GM21529 (cell line): Measurements from ENCODE around the gene SLX9.
A peak's percentile ranks its signal among the peaks of the same experiment; 100 is the strongest.

ENCODE experiments used
- ATAC-seq: cut with Tn5 transposase; IDR thresholded peaks from one replicate; pipeline ENCODE4 v1.9.1; 2021; ENCODE audit not compliant: unreplicated experiment

Gene SLX9

DNA sequence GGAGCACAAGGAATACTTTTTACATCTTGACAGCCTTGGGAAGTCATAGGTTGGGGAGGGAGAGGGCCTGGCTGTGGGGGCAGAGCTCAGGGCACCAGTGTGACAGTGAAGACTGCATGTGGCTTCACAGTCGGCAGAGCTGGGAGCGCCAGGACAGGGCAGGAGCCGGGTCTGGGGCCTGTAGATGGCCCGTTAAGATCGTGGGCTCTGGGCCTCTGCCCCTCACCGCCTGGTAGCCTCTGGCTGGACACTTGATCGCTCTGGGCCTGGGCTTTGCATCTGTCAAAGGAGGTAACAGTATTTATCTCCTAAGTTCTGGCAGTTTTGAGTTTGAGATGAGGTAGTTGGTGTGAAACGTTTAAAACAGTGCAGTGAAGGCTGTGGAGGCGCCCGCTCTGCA lies 4.8 kb downstream of the SLX9 start:
- ATAC-seq, result no peak

GRCh38 chr21:44946254-44947041 lies 6.6 kb downstream of the SLX9 start:
- ATAC-seq, result no peak

DNA sequence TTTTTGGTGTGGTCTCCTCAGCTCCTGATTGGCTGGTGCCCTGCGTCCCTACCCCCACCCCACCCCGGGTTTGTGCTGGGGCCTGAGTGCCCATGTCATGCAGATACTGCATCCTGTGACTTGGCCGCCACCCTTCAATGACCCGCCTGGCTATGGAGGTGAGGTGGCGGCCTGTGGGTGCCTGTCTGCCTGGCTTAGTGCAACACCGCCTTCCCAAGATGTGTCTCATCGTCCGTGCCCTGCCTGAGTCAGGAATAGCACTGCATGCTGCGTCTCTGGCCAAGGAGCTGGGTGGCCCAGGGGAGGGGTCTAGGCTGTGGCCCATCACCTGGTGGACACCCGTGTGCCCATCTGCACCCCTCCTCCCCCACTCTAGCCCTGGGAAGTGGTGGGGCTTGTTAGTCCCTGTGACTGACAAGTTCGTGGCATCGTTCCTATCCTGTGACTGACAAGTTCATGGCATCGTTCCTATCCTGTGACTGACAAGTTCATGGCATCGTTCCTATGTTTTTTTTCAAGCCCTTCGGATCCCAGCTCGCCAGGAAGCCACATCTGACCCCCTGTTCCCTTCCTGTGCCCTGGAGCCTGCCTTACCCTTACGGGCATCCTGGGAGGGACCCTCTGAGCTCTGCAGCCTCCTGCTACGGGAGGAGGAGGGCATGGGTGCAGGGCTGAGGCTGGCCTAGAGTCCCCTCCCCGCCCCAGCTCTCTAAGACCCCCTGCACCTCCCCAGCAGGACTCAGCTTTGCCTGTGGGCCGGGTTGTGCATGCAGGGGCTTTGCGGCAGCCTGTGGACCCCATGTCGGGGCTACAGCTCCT lies 7.5 kb downstream of the SLX9 start:
- no peak for ATAC-seq

- ATAC-seq, result no peak
Measured at GRCh38 chr21:44947930-44948331, 8.1 kb downstream of the SLX9 start.

- ATAC-seq, result no peak
Measured at GRCh38 chr21:44948426-44949120, 8.7 kb downstream of the SLX9 start.

DNA sequence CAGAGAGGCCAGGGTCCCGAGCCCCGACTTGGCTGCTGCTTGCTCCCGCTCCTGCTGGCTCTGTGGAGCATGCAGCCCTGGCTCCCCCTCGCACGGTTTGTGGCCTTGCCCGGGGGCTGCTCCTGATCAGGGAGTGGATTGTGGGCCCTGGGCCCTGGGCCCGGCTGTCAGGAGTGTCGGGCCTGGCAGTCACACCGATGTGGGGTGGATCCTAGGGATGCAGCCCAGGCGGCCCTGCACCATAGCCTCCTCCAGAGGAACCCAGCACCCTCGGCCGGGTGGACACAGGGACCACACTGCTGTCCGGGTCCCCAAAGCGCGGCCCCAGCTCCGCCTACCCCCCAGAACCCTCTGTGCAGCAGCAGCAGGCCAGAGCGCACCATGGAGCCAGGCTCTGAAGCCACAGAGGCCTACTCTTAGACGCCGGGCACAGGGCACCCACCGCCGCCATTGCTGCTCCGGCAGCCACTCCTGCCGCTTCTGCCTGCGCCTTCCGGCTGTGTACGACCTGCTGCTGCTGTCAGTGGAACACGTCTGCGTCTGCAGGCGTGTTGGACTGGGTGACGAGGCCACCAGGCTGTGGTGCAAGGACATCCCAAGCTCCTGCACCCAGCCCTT lies 9.4 kb downstream of the SLX9 start:
- ATAC-seq, result no peak

- ATAC-seq, result peak; percentile 62
Measured at GRCh38 chr21:44949779-44950198, 10.0 kb downstream of the SLX9 start.

DNA sequence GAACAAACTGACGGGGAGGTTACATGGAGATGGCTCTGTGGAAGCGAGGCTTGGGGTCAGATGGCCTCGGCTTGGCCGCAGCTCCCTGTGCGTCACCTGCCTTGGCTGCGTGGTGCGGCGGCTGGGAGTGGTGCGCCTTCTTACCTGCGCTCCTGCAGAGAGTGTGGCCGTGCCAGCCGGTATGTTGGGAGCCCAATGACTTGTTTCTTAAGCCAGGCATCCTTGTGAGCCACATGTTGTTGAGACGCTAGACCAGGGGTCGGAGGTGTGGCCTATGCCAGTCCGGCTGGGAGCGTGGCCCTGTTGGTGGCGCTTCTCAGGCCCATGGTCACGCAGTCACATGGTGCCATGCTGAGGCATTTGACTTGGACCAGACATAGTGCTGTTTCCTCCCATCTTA lies 10.5 kb downstream of the SLX9 start:
- ATAC-seq, result no peak

- ATAC-seq, result no peak
Measured at GRCh38 chr21:44951186-44951915, 11.5 kb downstream of the SLX9 start.

DNA sequence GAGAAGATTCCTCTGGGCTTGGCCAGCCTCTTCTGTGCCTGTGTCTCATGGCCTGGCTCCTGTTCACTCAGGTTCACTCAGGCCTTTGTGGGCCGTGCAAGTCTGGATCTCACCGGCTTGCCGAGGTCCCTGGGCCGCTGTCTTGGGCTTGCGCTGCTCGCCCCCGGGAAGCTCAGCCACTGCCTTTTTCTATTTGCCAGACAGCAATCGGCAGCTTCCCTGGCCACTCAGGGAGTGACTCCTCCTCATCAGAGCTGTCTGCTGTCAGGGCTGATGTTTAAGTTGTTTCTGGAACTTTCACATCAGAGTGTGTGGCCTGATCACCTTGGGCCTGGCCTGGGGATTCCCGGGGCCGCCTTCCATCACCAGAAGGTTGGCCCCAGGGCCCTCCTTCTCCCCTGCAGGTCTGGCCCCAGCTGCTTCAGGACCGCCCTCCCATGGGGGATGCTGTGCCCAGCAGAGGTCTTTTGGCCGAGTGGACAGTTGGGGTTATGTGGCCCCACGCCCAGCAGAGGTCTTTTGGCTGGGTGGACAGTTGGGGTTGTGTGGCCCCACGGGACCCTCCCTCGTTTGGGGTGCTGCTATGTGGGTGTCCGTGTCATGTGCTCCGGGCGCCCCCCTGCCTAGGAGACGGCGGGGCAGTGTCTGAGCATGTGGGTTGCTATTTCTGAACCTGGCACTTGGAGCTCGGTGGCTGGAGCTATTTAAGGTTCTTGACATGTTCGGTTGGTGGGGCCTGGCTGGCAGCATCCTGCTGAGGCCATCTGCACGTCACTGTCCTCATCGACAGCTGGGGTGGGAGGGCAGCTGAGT lies 12.5 kb downstream of the SLX9 start:
- no peak for ATAC-seq

- no peak for ATAC-seq
Measured at GRCh38 chr21:44952929-44953627, 13.2 kb downstream of the SLX9 start.

- ATAC-seq, result no peak
Measured at GRCh38 chr21:44953628-44954021, 13.8 kb downstream of the SLX9 start.

DNA sequence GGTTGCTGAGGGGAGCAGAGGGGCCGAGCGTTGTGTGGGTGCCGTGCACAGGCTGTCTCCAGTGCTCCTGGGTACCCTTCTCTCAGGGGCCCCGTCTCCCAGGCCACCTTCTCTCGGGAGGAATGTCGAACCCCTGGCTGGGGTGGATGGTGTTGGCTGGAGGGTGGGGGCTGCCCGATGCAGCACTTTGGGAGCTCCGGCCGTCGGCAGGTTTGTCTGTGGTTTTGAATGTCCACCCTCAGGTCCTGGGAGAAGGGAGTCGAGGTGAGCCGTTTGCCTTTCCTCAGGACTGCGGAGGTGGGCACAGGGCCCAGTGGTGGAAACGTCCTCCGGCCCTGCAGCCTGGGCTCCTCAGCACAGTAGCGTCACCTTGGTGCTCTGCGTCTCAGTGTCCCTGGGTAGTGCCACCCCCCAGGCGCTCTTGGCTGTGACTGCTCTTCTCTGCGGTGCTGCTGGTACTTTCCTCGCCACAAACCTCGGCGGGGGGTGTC lies 14.5 kb downstream of the SLX9 start:
- ATAC-seq, result no peak

DNA sequence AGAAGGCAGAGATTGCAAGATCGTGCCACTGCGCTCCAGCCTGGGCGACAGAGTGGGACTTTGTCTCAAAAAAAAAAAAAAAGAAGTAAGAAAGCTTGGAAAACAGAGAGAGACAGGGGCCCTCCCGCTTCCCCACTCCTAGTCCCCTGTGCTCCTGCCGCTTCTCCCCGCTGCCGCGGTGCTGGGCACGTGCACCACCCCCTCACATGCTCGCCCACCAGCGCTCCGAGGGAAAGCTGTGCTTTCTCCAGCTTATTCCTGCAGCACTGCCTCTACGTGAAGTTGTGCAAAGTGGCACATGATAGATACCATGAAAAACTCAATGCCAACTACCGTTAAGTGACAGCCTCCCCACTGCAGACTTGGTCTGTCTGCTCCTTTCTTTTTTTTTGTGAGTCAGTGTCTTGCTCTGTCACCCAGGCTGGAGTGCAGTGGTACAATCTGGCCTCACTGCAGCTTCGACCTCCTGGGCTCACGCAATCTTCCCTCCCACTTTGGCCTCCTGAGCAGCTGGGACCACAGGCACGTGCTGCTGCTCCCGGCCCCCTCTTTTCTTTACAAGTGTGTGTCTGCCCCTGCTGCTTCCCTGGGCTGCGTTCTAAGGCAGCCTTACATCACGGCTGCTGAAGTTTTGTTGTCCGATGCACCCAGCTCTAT lies 15.4 kb downstream of the SLX9 start:
- no peak for ATAC-seq

DNA sequence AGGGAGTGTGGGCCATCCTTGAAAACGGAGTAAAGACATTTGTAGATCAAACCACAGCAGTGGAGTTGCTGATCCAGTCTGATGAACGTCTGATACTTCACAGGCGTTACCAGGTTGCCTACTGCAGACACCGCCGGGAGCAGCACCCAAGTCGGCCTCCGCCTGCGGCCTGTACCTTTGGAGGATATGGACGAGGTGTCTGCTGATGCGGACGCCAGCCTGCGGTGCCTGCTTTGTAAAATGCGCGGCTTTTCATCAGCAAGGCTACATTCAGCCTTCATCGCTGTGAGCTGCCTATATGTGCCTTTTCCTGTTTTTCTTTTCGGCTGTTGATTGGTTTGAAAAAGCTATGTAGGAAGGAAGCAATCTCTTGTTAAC lies 16.0 kb downstream of the SLX9 start:
- no peak for ATAC-seq

- no peak for ATAC-seq
Measured at GRCh38 chr21:44956356-44957046, 16.7 kb downstream of the SLX9 start.

DNA sequence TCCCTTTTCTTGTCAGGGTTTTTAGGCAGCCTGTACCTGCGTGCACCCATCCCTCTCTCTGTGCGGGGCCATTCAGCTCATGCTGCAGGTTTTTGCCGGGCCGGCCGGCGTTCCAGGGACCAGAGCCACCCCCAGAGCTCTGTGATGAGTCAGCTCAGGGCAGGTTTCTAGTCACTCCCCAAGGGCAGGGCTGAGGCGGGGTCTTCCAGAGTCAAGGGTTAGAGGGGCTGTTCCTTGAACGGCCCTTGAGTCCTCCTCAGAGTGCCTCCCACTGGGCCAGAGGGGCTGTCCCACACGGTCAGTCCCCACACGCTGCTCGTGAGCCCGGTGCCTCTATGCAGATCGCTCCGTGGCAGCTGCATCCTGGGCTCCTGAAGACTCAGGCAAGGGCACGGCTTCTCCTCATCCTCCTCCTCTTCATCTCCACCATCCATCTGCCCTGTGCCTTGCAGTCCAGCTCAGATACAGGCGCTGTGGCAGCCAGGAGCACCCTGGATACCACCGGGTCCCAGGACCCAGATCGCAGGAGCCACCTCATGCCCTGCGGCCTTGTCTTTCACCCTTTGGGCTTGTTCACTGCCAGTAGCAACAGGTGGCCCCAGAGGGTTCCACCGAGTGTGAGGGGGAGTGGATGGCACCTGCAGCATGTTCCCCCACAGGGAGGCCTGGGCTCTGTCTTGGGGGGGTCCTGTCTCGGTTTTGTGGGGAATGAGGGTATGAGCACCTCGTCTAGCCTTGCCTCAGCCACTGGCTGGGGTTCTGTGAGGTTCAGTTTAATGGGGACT lies 17.4 kb downstream of the SLX9 start:
- no peak for ATAC-seq
